ENCODE data around the gene DCHS2. TPM values are rescaled to one million over a fixed set of nuclear protein-coding genes. Genes with fewer than 3 reads are reported as not detected.

Gene DCHS2
- total RNA-seq, 1 experiment from 2014 or later = 0.55 TPM

- DNase-seq = no peak
- Histone ChIP-seq H3K36me3 (replicated peaks; ENCODE audit: control insufficient read depth, insufficient read depth, low read length) (no peaks in the 10 kb centered on the region), H3K4me3 (ENCODE audit: insufficient read depth, low read depth, low read length) (no peak overlapping the region), H3K27me3 (ENCODE audit: control insufficient read depth, insufficient read depth, low read length) (no peaks in the 10 kb centered on the region)
Observed at GRCh38 chr4:154506253-154506652, 14.7 kb upstream of the DCHS2 start.

GRCh38 chr4:154503598-154503997, 12.0 kb upstream of the DCHS2 start:
- Histone ChIP-seq H3K36me3 (replicated peaks; ENCODE audit: control insufficient read depth, insufficient read depth, low read length) (no peaks in the 10 kb centered on the region), H3K4me3 (ENCODE audit: insufficient read depth, low read depth, low read length) (no peak overlapping the region), H3K27me3 (ENCODE audit: control insufficient read depth, insufficient read depth, low read length) (no peaks in the 10 kb centered on the region)
- DNase-seq = no peak

- Histone ChIP-seq H3K4me3 (ENCODE audit: insufficient read depth, low read depth, low read length) (no peak overlapping the region), H3K27me3 (ENCODE audit: control insufficient read depth, insufficient read depth, low read length) (no peaks in the 10 kb centered on the region), H3K36me3 (replicated peaks; ENCODE audit: control insufficient read depth, insufficient read depth, low read length) (no peaks in the 10 kb centered on the region)
- no peak for DNase-seq
Observed at GRCh38 chr4:154502111-154502510, 10.5 kb upstream of the DCHS2 start.

- no peak overlapping the region for H3K4me3 ChIP-seq (ENCODE audit: insufficient read depth, low read depth, low read length)
- H3K36me3 ChIP-seq (replicated peaks; ENCODE audit: control insufficient read depth, insufficient read depth, low read length) = no peaks in the 10 kb centered on the region
- peaks cover 9% of the 10 kb centered on the region for H3K27me3 ChIP-seq (ENCODE audit: control insufficient read depth, insufficient read depth, low read length)
- no peak for DNase-seq
Observed at GRCh38 chr4:154497889-154498288, 6.3 kb upstream of the DCHS2 start.

- Histone ChIP-seq H3K36me3 (replicated peaks; ENCODE audit: control insufficient read depth, insufficient read depth, low read length) (no peaks in the 10 kb centered on the region), H3K27me3 (ENCODE audit: control insufficient read depth, insufficient read depth, low read length) (peaks cover 29% of the 10 kb centered on the region), H3K4me3 (ENCODE audit: insufficient read depth, low read depth, low read length) (no peak overlapping the region)
- DNase-seq = no peak
Observed at GRCh38 chr4:154495867-154496266, 4.3 kb upstream of the DCHS2 start.

- peak; percentile 22 for DNase-seq
- peaks cover 50% of the 10 kb centered on the region for H3K27me3 ChIP-seq (ENCODE audit: control insufficient read depth, insufficient read depth, low read length)
- H3K36me3 ChIP-seq (replicated peaks; ENCODE audit: control insufficient read depth, insufficient read depth, low read length) = no peaks in the 10 kb centered on the region
- H3K4me3 ChIP-seq (ENCODE audit: insufficient read depth, low read depth, low read length) = peak overlapping the region; percentile 48
Observed at GRCh38 chr4:154492288-154492687, 689 bp upstream of the DCHS2 start.

- Histone ChIP-seq H3K4me3 (ENCODE audit: insufficient read depth, low read depth, low read length) (peak overlapping the region; percentile 48), H3K36me3 (replicated peaks; ENCODE audit: control insufficient read depth, insufficient read depth, low read length) (no peaks in the 10 kb centered on the region), H3K27me3 (ENCODE audit: control insufficient read depth, insufficient read depth, low read length) (peaks cover 50% of the 10 kb centered on the region)
- DNase-seq = peak; percentile 73
Observed at GRCh38 chr4:154490583-154491340, 837 bp downstream of the DCHS2 start.

GRCh38 chr4:154490234-154490582, 1.4 kb downstream of the DCHS2 start:
- no peaks in the 10 kb centered on the region for H3K36me3 ChIP-seq (replicated peaks; ENCODE audit: control insufficient read depth, insufficient read depth, low read length)
- peaks cover 50% of the 10 kb centered on the region for H3K27me3 ChIP-seq (ENCODE audit: control insufficient read depth, insufficient read depth, low read length)
- peak overlapping the region; percentile 48 for H3K4me3 ChIP-seq (ENCODE audit: insufficient read depth, low read depth, low read length)
- DNase-seq = peak; percentile 60

- Histone ChIP-seq H3K4me3 (ENCODE audit: insufficient read depth, low read depth, low read length) (no peak overlapping the region), H3K36me3 (replicated peaks; ENCODE audit: control insufficient read depth, insufficient read depth, low read length) (no peaks in the 10 kb centered on the region), H3K27me3 (ENCODE audit: control insufficient read depth, insufficient read depth, low read length) (peaks cover 50% of the 10 kb centered on the region)
- DNase-seq = no peak
Observed at GRCh38 chr4:154489558-154490233, 1.9 kb downstream of the DCHS2 start.

GRCh38 chr4:154487145-154487544, 4.5 kb downstream of the DCHS2 start:
- Histone ChIP-seq H3K36me3 (replicated peaks; ENCODE audit: control insufficient read depth, insufficient read depth, low read length) (no peaks in the 10 kb centered on the region), H3K4me3 (ENCODE audit: insufficient read depth, low read depth, low read length) (no peak overlapping the region), H3K27me3 (ENCODE audit: control insufficient read depth, insufficient read depth, low read length) (peaks cover 34% of the 10 kb centered on the region)
- DNase-seq = no peak

- H3K36me3 ChIP-seq (replicated peaks; ENCODE audit: control insufficient read depth, insufficient read depth, low read length) = no peaks in the 10 kb centered on the region
- no peak for DNase-seq
- H3K27me3 ChIP-seq (ENCODE audit: control insufficient read depth, insufficient read depth, low read length) = peaks cover 15% of the 10 kb centered on the region
- H3K4me3 ChIP-seq (ENCODE audit: insufficient read depth, low read depth, low read length) = no peak overlapping the region
Observed at GRCh38 chr4:154485127-154485773, 6.3 kb downstream of the DCHS2 start.

GRCh38 chr4:154478547-154478946, 13.1 kb downstream of the DCHS2 start:
- H3K27me3 ChIP-seq (ENCODE audit: control insufficient read depth, insufficient read depth, low read length) = no peaks in the 10 kb centered on the region
- H3K36me3 ChIP-seq (replicated peaks; ENCODE audit: control insufficient read depth, insufficient read depth, low read length) = no peaks in the 10 kb centered on the region
- no peak for DNase-seq
- H3K4me3 ChIP-seq (ENCODE audit: insufficient read depth, low read depth, low read length) = no peak overlapping the region

GRCh38 chr4:154478128-154478527, 13.5 kb downstream of the DCHS2 start:
- DNase-seq = no peak
- H3K27me3 ChIP-seq (ENCODE audit: control insufficient read depth, insufficient read depth, low read length) = no peaks in the 10 kb centered on the region
- H3K36me3 ChIP-seq (replicated peaks; ENCODE audit: control insufficient read depth, insufficient read depth, low read length) = no peaks in the 10 kb centered on the region
- no peak overlapping the region for H3K4me3 ChIP-seq (ENCODE audit: insufficient read depth, low read depth, low read length)

GRCh38 chr4:154476232-154476631, 15.4 kb downstream of the DCHS2 start:
- Histone ChIP-seq H3K36me3 (replicated peaks; ENCODE audit: control insufficient read depth, insufficient read depth, low read length) (no peaks in the 10 kb centered on the region), H3K27me3 (ENCODE audit: control insufficient read depth, insufficient read depth, low read length) (no peaks in the 10 kb centered on the region), H3K4me3 (ENCODE audit: insufficient read depth, low read depth, low read length) (no peak overlapping the region)
- DNase-seq = no peak

- Histone ChIP-seq H3K4me3 (ENCODE audit: insufficient read depth, low read depth, low read length) (no peak overlapping the region), H3K27me3 (ENCODE audit: control insufficient read depth, insufficient read depth, low read length) (no peaks in the 10 kb centered on the region), H3K36me3 (replicated peaks; ENCODE audit: control insufficient read depth, insufficient read depth, low read length) (no peaks in the 10 kb centered on the region)
- no peak for DNase-seq
Observed at GRCh38 chr4:154475820-154476219, 15.8 kb downstream of the DCHS2 start.

Data from H7 (cell line).